Right atrium auricular region (tissue), 2 donors: ENCODE data around the gene CNGB1. TPM values are rescaled to one million over a fixed set of nuclear protein-coding genes. Genes with fewer than 3 reads are reported as not detected.

Source experiments
- DNase-seq: peaks from one replicate; pipeline ENCODE4 v3.0.0-alpha.2; 2019; ENCODE audit warnings: low spot score
- H3K27ac ChIP-seq, 2 donors: fragments of 200-600 bp; sonication (generic); 1 replicate in 1 of 2; 2 replicates in 1 of 2; pipeline ENCODE4 v1.5.1; 2016 to 2019
- H3K27me3 ChIP-seq, 2 donors: fragments of 200-600 bp; sonication (generic); one replicate each; pipeline versions ENCODE4 v1.5.1 to v1.6.0; 2017 to 2019
- H3K36me3 ChIP-seq: fragments of 200-600 bp; sonication (generic); one replicate; pipeline ENCODE4 v1.5.1; 2016
- H3K4me1 ChIP-seq, 2 donors: fragments of 200-600 bp; sonication (generic); one replicate each; pipeline versions ENCODE4 v1.5.1 to v1.6.0; 2017 to 2019
- H3K4me3 ChIP-seq, 2 donors: fragments of 200-600 bp; sonication (generic); 1 replicate in 1 of 2; 2 replicates in 1 of 2; pipeline ENCODE4 v1.5.1; 2017 to 2019; ENCODE audit warnings: mild to moderate bottlenecking in 1 of 2, moderate library complexity in 1 of 2
- H3K9me3 ChIP-seq, 2 donors: fragments of 200-600 bp; sonication (generic); one replicate each; pipeline ENCODE4 v1.5.1; 2019
- CTCF ChIP-seq, 2 donors: fragments of 200-600 bp; sonication (generic); IDR thresholded peaks; one replicate each; pipeline ENCODE4 v1.5.1; 2019; ENCODE audit warnings: antibody characterized with exemption in 2 of 2
- total RNA-seq, 2 donors: library from RNA; depleted of rRNA; stranded (reverse); fragments of >200 nt; gene quantifications; one replicate each; pipeline ENCODE4 v1.1.0, GENCODE V29; 2016

CNGB1 gene
- total RNA-seq, 2 donors from 2014 or later, result not detected

DNA sequence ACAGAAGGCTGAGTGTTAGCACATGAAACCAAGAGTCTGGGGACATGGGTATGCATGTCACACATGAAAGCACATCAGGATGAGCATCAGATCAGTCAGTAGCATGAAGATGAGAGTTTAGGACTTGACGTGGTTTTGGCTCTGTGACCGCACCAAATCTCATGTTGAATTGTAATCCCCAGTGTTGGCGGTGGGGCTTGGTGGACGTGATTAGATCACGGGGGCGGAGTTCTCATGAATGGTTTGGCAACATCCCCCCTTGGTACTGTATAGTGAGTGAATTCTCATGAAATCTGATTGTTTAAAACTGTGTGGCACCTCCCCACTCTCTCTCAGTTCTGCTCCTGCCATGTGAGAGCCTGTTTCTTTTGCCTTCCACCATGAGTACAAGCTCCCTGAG lies 46.4 kb downstream of the CNGB1 start:
- no peak overlapping the region for H3K4me3 ChIP-seq
- no peak for DNase-seq
- no peaks in the 10 kb centered on the region for H3K36me3 ChIP-seq
- H3K27me3 ChIP-seq, result no peaks in the 10 kb centered on the region
- H3K4me1 ChIP-seq, result no peaks in the 10 kb centered on the region
- no peak for TF ChIP-seq CTCF (IDR thresholded peaks at IDR 0.05)
- no peak overlapping the region for H3K27ac ChIP-seq
- no peaks in the 10 kb centered on the region for H3K9me3 ChIP-seq

DNA sequence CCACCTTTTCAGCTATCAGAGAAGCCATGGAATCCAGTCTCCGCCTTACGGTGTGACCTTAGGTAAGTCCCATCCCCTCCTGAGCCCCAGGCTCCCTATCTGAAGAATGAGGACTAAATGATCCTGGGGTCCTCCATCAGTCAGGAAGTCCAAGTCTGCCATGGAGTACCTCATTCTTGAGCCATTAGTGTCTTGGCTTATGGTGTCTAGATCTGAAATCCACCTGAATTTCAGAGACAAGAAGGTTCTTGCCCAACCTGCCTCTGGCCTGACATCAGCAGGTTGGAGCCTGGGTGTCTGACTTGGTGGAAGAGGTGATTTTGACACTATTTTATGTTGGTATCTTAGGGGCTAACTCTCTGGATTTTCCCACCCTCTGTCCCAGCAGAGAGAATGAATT lies 47.1 kb downstream of the CNGB1 start:
- H3K9me3 ChIP-seq, result no peaks in the 10 kb centered on the region

GRCh38 chr16:57923418-57923817 lies 47.5 kb downstream of the CNGB1 start:
- H3K27me3 ChIP-seq, result no peaks in the 10 kb centered on the region
- H3K36me3 ChIP-seq, result no peaks in the 10 kb centered on the region
- DNase-seq, result no peak
- H3K4me1 ChIP-seq, result no peaks in the 10 kb centered on the region
- H3K9me3 ChIP-seq, result no peaks in the 10 kb centered on the region
- no peak overlapping the region for H3K27ac ChIP-seq
- TF ChIP-seq CTCF (IDR thresholded peaks at IDR 0.05), result no peak
- H3K4me3 ChIP-seq, result no peak overlapping the region

More for the DNA sequence above, 47.1 kb downstream of the CNGB1 start:
- Histone ChIP-seq H3K4me3 (no peak overlapping the region), H3K27ac (no peak overlapping the region), H3K4me1 (no peaks in the 10 kb centered on the region), H3K36me3 (no peaks in the 10 kb centered on the region), H3K27me3 (no peaks in the 10 kb centered on the region)
- no peak for DNase-seq
- no peak for TF ChIP-seq CTCF (IDR thresholded peaks at IDR 0.05)

GRCh38 chr16:57920880-57921229 lies 50.1 kb downstream of the CNGB1 start:
- no peak for TF ChIP-seq CTCF (IDR thresholded peaks at IDR 0.05)
- DNase-seq, result no peak
- Histone ChIP-seq H3K4me3 (no peak overlapping the region), H3K9me3 (no peaks in the 10 kb centered on the region), H3K27me3 (no peaks in the 10 kb centered on the region), H3K4me1 (no peaks in the 10 kb centered on the region), H3K36me3 (no peaks in the 10 kb centered on the region), H3K27ac (no peak overlapping the region)

DNA sequence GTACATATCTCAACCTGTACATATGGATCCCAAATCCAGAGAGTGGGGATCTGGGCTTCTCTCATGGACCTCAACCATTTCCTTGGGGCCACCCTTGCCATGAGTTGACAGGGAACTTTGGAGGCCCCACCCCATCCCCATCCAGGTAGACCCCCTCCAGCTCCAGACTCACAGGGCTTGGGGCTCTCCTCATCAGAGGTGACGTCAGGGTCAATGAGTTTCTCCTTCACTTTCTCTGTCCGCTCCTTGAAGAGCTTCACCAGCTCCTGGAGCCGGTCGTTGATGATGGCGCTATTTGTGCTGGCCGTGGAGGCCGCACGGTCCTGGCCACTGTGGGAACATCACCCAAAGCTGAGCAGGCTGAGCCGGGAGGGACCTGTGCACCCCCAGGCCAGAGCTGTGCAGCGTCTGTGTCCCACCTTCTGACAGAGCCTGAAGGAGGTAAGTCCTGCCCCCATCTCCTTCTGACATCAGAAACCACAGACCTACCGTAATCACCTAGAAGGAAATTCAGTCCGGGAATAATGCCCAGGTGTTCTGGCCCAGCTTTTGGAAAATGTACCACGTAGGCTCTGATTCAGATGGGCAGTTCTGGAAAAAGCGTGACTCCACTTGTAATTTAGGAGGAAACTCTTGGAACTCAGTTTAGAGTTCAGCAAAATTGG lies 50.6 kb downstream of the CNGB1 start:
- no peaks in the 10 kb centered on the region for H3K36me3 ChIP-seq
- H3K4me1 ChIP-seq, result no peaks in the 10 kb centered on the region
- DNase-seq, result no peak
- H3K4me3 ChIP-seq, result no peak overlapping the region
- no peaks in the 10 kb centered on the region for H3K27me3 ChIP-seq
- no peak overlapping the region for H3K27ac ChIP-seq
- TF ChIP-seq CTCF (IDR thresholded peaks at IDR 0.05), result no peak
- no peaks in the 10 kb centered on the region for H3K9me3 ChIP-seq

GRCh38 chr16:57918994-57919393 lies 51.9 kb downstream of the CNGB1 start:
- TF ChIP-seq CTCF (IDR thresholded peaks at IDR 0.05), result no peak
- Histone ChIP-seq H3K27ac (no peak overlapping the region), H3K9me3 (no peaks in the 10 kb centered on the region), H3K4me3 (no peak overlapping the region), H3K27me3 (no peaks in the 10 kb centered on the region), H3K4me1 (no peaks in the 10 kb centered on the region), H3K36me3 (no peaks in the 10 kb centered on the region)
- no peak for DNase-seq
